ENCODE data around the gene GOLGA8G.
"Not testable (repeated sequence)": the region's sequence is repeated elsewhere in the genome, so short reads cannot be mapped to it uniquely, and the experiment has no call there.

DNA sequence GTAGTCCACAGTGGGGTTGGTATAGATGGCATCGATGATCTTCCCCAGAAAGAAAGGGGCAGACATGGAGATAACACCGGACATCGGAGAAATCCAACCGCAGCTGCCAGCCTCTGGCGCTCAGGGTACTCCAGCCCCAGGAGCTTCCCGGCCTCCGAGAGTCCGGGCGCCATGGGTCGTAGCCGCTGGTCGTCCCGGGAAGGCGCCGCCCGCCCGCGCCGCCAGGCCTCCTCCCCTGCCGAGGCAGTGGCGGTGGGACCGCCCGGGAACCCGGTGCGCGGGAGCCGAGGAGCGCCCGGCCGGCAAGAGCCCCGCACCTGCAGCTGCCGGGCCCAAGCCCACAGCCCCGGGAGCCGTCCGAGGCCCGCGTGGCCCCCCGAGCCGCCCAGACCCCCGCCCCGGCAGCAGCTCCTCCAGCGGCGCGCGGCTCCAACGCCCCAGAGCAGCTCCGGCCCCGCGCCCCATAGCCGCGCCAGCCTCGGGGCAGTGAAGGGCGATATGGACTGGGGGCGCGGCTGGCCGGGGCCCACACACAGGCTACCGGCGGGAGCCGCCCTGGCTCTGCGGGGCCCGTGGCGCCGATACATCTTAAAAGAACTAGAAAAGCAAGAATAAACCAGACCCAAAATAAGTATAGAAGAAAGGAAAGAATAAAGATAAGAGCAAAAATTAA is 24.4 kb downstream of the GOLGA8G start:
- not testable (repeated sequence) for TF ChIP-seq CTCF, POLR2A (IDR thresholded peaks at IDR 0.05)

Data from body of pancreas (tissue), 4 donors.